ENCODE data around the gene S100B.

S100B gene

DNA sequence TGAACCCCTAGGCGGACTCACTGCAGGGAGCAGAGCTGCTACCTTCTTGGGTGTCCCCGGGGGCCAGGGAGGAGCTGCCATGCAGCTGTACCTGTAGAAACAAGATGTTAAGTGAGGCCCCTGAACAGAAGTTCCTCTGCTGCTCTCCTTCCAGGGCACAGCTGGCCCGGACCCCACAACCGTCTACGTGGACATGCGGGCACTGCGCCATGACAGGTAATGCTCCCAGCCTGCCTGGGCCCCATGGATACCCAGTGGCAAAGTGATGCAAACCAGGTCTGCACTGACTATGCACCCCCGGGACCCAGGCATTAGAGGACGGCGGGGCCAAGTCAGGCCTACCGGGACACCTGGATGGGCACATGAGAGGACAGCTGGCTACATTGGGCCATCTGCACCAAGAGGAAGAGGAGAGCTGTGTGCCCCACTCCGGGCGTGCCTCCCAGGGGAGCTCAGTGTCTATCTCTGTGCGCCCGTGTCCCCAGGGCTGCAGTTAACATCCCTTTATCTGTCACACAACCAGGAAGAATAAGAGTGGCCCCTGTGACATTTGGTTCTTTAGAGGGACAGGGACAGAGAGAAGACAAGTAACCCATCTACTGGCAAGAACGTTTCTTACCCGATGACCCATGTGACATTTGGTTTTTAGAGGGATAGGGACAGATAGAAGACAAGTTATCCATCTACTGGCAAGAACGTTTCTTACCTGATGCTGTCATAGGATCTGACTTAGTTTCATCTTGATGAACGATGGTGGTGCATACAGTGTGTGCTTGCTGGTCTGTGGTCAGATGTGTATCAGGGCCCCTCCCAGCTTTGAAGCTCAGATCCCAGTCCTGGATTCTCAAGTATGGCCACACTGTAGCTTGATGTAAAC, 44.1 kb downstream of the S100B start:
- no peak for DNase-seq (ENCODE audit: low spot score)

DNA sequence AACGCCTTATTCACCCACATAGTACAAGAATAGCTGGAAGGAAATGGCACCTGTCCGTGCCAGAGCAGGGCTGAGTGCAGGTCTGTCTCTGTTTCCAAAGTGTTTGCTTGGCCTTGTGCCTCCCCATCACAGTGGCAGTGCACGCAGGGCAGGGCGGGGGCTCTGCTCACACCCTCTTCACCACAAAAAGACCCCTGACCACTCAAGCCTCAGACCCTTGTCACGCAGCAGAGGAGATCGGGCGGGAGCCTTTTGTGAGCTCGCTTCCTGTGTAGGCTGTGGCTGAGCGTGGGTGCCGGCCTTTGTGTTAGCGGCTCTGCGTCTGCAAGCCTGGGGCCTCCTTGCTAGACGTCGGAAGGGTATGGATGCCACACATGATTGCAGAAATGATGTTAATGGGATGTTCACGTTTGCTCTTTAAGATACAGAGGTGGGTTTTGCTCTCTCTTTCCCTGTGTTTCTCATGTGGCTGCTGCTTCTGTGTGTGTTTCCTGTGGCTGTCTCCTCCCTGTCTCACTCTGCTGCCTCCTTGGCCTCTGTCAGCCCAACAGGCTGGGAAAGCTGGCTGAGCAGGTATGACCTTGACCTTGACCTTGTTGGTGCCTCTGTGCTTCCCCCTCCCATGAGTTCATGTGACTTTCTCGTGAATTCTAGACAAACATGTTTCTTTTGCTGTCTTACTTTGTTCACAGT, 45.4 kb downstream of the S100B start:
- no peak for DNase-seq (ENCODE audit: low spot score)

DNA sequence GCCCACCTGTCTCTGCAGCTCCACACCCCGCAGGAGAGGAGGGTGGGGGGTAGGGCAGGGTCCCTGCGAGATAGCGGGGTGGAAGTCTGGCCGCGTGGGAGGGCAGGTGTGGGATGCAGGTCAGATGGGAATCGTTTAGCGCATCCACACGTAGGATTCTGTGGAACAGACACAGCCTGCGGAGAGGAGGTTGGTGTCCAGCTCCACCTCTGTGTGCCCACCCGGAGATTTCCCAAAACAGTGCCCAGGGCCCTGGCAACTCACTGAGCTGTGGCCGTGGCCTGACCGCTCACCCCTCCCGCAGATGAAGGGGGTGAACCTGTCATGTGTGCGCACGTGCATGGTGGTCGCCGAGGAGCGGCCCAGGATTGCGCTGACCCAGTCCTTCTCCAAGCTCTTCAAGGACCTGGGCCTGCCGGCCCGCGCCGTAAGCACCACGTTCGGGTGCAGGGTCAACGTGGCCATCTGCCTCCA, 46.9 kb downstream of the S100B start:
- DNase-seq (ENCODE audit: low spot score), result no peak

DNA sequence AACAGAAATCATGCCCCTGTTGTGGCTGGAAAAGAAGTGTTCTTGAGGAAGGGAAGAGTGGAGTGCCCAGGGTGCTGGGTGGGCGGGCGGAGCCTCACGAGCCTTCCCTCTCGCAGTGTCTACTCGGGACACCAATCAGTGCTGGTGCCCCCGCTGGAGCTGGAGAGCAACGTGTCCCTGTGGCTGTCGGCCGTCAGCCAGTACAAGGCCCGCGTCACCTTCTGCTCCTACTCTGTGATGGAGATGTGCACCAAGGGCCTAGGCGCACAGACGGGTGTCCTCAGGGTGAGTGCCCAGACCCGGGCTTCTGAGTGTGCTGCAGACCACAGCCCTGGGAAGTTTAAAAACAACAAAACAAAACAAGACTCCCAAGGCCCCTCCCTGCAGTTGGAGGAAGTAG, 47.4 kb downstream of the S100B start:
- DNase-seq (ENCODE audit: low spot score), result no peak

DNA sequence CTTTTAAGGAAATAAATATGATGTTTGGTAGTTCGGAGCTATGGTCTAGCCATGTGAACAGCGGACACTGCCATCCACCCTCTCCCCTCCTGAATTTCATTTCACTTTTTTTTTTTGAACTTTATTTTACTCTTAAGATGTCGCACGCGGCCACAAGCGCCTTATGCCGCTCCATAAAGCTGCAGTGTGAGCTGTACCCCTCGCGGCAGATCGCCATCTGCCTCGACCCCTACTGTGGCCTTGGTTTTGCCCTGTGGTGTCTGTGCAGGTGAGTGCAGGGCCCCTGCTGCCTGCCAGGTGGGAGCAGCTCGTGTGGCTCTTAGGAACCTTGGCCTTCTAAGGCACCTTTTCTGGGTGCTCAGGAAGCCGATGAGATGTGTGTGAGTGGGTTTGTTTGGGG, 48.1 kb downstream of the S100B start:
- no peak for DNase-seq (ENCODE audit: low spot score)

DNA sequence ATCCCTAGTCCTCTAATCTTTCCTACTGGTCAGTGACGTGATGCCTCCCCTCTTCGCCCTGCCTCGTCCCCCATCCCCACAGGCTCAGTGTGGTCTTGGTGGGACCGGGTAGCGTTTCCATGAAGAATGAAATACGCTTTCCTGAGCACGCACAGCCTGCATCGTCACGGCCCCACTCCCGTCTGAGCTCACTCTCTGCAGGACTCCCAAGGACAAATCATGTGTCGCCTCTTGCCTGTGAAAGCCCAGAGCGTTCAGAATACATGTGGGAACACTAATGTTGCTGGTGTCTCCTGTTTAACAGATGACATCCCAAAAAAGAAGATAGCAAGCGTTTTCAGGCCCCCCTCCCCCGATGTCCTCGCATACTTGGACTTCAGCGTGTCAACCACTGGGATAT, 49.2 kb downstream of the S100B start:
- DNase-seq (ENCODE audit: low spot score), result no peak

DNA sequence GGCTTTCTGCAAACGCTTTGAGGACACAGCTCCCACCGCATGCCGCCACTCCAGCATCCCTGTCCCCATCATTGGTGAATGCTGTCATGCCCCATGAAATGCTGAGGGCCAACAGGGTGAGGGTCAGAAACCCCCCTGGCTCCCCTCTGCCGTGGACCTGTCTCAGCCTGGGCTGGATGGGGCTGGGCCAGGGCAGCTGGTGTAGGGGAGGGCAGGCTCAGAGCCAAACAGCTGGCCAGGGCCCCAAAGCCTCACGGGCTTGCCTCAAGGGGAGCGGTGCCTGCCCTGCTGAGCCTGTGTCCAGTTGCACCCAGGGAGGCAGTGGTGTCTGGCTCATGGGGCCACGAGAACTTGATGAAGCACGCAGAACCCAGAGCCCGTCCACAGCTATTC, 49.7 kb downstream of the S100B start:
- no peak for DNase-seq (ENCODE audit: low spot score)

DNA sequence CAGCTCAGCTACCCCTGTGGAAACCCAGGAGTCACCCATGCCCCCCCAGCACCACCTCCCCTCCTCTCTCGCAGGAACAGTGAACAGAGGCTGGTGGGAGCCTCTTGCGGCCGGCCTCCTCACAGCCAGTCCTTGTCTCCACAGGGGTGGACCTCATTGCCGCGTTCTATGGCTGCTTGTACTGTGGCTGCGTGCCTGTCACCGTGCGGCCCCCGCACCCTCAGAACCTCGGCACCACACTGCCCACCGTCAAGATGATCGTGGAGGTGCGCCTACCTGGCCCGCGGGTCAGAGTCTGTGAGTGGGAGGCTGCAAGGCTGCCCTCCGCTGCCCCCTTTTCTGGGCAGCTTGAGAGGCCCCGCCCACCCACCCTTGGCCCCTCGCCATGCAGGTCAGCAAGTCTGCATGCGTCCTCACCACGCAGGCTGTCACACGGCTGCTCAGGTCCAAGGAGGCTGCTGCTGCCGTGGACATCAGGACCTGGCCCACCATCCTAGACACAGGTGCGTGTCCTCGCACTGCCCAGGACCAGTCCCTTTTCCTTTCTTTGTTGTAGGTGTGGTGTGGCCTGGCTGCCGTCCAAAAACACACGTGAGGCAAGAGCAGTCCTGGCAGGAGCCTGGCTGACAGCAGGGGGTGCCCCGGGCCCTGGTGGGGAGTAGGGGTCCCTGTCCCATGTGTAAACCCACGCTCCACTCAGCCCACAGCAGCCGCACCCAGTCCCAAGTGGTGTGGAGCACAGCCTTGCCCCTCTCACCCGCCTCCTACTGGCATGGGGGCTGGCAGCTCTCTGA, 50.3 kb downstream of the S100B start:
- DNase-seq (ENCODE audit: low spot score), result no peak

DNA sequence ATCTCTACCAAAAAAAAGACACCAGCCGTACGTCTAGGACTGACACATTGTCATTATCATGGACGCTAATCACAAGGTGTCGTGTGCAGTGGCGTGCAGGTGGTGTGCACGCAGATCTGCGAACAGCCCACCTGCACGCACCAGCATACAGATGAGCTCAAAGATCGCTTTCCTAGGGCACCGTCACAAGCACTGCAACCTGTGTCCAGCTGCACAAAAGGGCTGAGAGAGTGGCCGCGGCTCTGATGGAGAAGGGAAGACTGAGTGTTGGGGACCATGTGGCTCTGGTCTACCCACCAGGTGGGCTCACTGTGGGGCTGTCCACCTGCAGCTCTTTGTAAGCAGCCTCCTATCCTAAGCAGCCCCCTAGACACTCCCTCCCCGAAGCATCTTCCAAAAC, 50.9 kb downstream of the S100B start:
- DNase-seq (ENCODE audit: low spot score), result no peak

DNA sequence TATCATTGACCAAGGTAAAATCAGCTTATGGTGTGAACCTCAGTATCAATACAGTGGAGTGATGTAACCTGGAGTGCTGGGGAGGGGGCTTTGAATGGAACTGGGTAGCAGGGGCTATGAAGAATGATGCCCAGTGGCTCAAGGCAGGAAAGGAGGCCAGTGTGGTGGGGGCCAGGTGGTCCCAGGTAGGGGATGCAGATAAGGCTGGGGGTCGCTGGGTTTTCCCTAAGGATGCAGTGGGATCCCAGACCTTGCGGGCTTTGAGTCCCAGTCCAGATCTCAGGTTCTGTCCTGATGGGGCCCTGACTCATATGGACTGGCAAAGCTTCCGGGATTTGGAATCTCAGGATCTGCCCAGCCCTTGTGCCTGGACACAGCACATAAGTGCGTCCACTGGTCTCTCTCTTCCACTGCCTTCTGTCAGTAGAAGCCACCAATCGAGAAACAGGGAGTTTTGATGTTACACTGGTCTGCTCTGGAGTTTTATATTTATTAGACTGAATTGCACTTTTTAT, 52.0 kb downstream of the S100B start:
- DNase-seq (ENCODE audit: low spot score), result no peak

DNA sequence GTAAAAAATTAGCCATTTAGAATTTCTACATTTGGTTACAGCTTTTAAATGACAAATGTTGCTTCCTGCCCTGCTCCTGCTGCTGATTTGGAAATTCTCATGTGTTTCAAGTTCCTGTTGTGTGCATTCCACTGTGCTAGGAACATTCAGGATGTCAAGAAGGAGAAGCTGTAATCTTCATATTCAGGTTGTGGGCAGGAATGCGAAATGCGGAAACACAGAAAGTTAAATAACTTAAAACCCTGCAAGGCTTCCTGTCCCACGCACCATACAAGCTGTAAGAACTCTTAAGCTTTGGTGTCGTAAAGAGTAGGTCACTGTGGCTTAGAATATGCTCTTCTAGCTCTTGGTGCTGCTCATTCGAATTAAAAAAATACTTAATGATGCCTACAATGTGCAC, 52.6 kb downstream of the S100B start:
- DNase-seq (ENCODE audit: low spot score), result no peak

DNA sequence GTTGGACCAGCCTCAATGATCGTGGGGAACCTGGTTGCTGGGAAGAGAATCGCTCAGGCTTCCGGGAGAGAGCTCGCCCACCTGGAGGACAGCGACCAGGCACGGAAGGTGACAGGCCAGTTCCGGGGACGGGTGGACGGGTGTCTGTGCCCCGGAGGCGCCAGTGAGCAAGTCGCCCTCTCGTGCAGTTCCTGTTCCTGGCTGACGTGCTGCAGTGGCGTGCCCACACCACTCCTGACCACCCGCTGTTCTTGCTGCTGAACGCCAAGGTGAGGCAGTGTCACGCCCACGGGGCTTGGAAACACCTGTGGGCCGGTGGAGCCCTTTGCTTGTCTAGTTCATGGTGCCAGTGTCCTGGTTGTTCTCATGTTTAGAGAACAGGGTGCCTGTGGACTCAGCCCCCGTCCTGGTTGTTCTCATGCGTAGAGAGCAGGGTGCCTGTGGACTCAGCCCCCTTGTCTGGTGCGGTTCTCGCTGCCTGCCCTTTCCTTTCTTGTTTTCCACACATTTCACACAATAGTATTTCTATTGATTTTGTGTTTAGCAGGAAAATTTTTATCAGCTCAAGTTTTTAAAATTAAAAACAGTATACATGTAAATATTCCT, 53.1 kb downstream of the S100B start:
- DNase-seq (ENCODE audit: low spot score), result no peak

DNA sequence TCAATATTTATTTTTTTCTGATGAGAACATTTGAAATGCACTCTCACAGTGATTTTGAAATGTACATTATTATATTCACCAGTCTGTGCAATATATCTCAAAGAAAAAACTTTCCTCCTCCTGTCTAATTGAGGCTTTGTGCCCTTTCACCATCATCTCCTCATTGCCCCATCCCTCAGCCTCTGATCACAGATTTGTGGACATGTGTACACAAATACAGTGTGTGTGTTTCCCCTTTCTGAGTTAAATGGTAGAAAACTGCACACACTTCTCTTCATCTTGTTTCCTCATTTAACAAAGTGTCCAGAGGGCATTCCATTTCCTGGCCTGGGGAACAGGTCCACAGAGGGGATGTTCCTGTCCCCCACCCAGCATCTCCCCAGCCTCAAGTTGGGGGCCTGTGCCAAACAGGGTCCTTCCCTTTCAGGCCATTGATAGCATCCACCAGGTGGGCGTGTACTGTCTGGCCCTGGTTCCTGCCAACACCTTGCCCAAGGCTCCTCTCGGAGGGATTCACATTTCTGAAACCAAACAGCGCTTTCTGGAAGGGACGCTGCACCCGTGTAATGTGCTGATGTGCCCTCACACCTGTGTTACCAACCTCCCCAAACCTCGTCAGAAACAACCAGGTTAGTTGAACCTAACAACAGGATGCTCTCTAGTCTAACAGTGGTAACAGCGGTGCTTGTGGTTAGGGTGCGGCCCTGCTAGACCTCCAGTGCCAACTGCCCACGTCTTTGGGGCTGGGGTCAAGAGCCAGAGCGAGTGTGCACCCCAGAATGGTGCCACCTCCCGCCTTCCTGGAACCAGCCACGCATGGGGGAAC, 54.6 kb downstream of the S100B start:
- no peak for DNase-seq (ENCODE audit: low spot score)

DNA sequence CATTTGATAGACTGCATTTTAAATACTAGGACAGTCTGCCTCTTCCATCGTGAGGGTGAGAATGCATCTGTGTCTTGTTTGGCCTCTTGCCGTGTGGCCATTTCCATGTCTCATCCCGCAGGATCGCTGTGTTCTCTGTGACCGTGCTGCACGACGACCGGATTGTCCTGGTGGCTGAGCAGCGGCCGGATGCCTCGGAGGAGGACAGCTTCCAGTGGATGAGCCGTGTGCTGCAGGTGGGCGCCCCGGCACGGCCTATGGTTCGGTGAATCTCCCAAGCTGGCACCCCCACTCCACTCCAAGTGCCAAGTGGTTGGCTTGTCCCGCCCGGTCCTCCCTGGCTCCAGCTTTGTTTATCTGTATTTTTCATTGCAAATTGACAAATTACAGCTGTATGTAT, 55.2 kb downstream of the S100B start:
- DNase-seq (ENCODE audit: low spot score), result no peak
